Adrenal gland (tissue), 5 donors: ENCODE measurements around the gene TMEM41B.

Experiments used
- POLR2A ChIP-seq, 2 donors: fragments of 450-650 bp; IDR thresholded peaks; one replicate each; pipeline ENCODE4 v1.6.1; 2017; ENCODE audit warnings: antibody characterized with exemption in 2 of 2, mild to moderate bottlenecking in 2 of 2, moderate library complexity in 1 of 2
- TF ChIP-seq, protein P1 (sequence below), 6 experiments: fragments of 450-650 bp in 4 of 6; fragments of 200-600 bp in 2 of 6; sonication (generic) in 1 of 6; IDR thresholded peaks; 1 replicate in 5 of 6; 2 replicates in 1 of 6; pipeline versions ENCODE4 v1.5.1 to v1.8.0; 2016 to 2021; ENCODE audit warnings: antibody characterized with exemption in 6 of 6, mild to moderate bottlenecking in 2 of 6, moderate library complexity in 1 of 6
- donor health status: DM: no; HTN: no; CAD: no.

DNA sequence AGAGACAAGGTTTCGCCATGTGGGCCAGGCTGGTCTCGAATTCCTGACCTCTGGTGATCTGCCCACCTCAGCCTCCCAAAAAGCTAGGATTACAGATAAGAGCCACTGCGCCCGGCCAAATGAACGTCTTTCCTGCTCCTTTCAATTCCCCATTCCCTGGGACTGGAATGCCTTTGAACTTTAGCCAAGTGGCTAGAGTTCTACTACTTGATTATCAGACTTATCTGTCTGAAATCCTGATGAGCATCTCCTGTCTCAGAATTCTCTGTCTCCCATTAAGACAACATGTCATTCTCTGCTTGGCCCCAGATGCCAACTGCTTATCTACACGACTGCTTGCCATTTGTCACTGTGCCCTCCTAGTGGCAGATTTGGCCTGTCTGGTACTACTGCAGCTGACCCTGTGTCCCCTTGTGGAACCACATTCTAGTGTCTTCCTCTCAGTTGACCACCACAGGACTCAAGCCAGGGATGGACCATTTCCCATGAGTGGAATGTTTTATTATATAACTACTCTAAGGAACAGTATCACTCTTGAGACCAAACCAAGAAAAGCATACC lies 37.0 kb upstream of the TMEM41B start:
- TF ChIP-seq, protein P1, sequence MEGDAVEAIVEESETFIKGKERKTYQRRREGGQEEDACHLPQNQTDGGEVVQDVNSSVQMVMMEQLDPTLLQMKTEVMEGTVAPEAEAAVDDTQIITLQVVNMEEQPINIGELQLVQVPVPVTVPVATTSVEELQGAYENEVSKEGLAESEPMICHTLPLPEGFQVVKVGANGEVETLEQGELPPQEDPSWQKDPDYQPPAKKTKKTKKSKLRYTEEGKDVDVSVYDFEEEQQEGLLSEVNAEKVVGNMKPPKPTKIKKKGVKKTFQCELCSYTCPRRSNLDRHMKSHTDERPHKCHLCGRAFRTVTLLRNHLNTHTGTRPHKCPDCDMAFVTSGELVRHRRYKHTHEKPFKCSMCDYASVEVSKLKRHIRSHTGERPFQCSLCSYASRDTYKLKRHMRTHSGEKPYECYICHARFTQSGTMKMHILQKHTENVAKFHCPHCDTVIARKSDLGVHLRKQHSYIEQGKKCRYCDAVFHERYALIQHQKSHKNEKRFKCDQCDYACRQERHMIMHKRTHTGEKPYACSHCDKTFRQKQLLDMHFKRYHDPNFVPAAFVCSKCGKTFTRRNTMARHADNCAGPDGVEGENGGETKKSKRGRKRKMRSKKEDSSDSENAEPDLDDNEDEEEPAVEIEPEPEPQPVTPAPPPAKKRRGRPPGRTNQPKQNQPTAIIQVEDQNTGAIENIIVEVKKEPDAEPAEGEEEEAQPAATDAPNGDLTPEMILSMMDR (IDR thresholded peaks at IDR 0.05): no peak
- TF ChIP-seq POLR2A (IDR thresholded peaks at IDR 0.05): no peak
